H9 (cell line): ENCODE data around the gene ACAP3. TPM values are rescaled to one million over a fixed set of nuclear protein-coding genes. Genes with fewer than 3 reads are reported as not detected.

Source experiments
- DNase-seq: peaks from one replicate; pipeline ENCODE4 v3.0.0-alpha.2; 2017
- H2AFZ ChIP-seq: one replicate; pipeline ENCODE4 v1.6.1; 2013; ENCODE audit warnings: mild to moderate bottlenecking, low read length, control low read depth, moderate library complexity
- H2AK5ac ChIP-seq: 2 replicates; pipeline ENCODE4 v1.6.1; 2013; ENCODE audit warnings: low read length, control low read depth, mixed read lengths; ENCODE audit not compliant: insufficient read length
- H2BK120ac ChIP-seq: one replicate; pipeline ENCODE4 v1.6.1; 2013; ENCODE audit warnings: low read depth, mild to moderate bottlenecking, low read length, control low read depth, inconsistent platforms; ENCODE audit not compliant: poor library complexity, severe bottlenecking
- H2BK12ac ChIP-seq: 2 replicates; pipeline ENCODE4 v1.6.1; 2013; ENCODE audit warnings: low read length, control low read depth, mixed read lengths, low read depth; ENCODE audit not compliant: insufficient read length
- H2BK15ac ChIP-seq: 2 replicates; pipeline ENCODE4 v1.6.1; 2013; ENCODE audit warnings: low read depth, low read length, control low read depth
- H2BK20ac ChIP-seq: one replicate; pipeline ENCODE4 v1.6.1; 2013; ENCODE audit warnings: low read depth, mild to moderate bottlenecking, low read length, control low read depth, inconsistent platforms; ENCODE audit not compliant: poor library complexity, severe bottlenecking
- H2BK5ac ChIP-seq: 2 replicates; pipeline ENCODE4 v1.6.1; 2013; ENCODE audit warnings: low read length, control low read depth, mixed read lengths; ENCODE audit not compliant: insufficient read length
- H3K14ac ChIP-seq: 2 replicates; pipeline ENCODE4 v1.6.1; 2013; ENCODE audit warnings: low read length, control low read depth; ENCODE audit not compliant: insufficient read depth
- H3K18ac ChIP-seq: 2 replicates; pipeline ENCODE4 v1.6.1; 2013; ENCODE audit warnings: low read depth, mild to moderate bottlenecking, mixed read lengths, low read length, control low read depth; ENCODE audit not compliant: insufficient read length
- H3K23ac ChIP-seq: 2 replicates; pipeline ENCODE4 v1.6.1; 2013; ENCODE audit warnings: low read length, control low read depth, mixed read lengths, low read depth; ENCODE audit not compliant: insufficient read length
- H3K23me2 ChIP-seq: 2 replicates; pipeline ENCODE4 v1.6.1; 2013; ENCODE audit warnings: low read depth, mild to moderate bottlenecking, mixed read lengths, low read length, control low read depth; ENCODE audit not compliant: insufficient read length, poor library complexity, severe bottlenecking
- H3K27ac ChIP-seq: 2 replicates; pipeline ENCODE4 v1.5.1; 2013; ENCODE audit warnings: low read length, control low read depth, mixed read lengths, low read depth; ENCODE audit not compliant: insufficient read length
- H3K27me3 ChIP-seq: 2 replicates; pipeline ENCODE4 v1.6.1; 2013; ENCODE audit warnings: low read length, control low read depth, inconsistent platforms; ENCODE audit not compliant: insufficient read depth
- H3K4ac ChIP-seq: 2 replicates; pipeline ENCODE4 v1.6.1; 2013; ENCODE audit warnings: low read depth, mild to moderate bottlenecking, control low read depth, inconsistent platforms, low read length, moderate library complexity
- H3K4me1 ChIP-seq: 2 replicates; pipeline ENCODE4 v1.6.1; 2013; ENCODE audit warnings: low read length, control low read depth, inconsistent platforms; ENCODE audit not compliant: insufficient read depth
- H3K4me2 ChIP-seq: 2 replicates; pipeline ENCODE4 v1.6.1; 2013; ENCODE audit warnings: low read length, control low read depth, mixed read lengths; ENCODE audit not compliant: insufficient read length, insufficient read depth
- H3K56ac ChIP-seq: 2 replicates; pipeline ENCODE4 v1.6.1; 2013; ENCODE audit warnings: low read depth, mild to moderate bottlenecking, mixed read lengths, low read length, control low read depth; ENCODE audit not compliant: insufficient read length
- H3K79me1 ChIP-seq: 2 replicates; pipeline ENCODE4 v1.6.1; 2013; ENCODE audit warnings: low read depth, mild to moderate bottlenecking, moderate library complexity, low read length, control low read depth, inconsistent platforms; ENCODE audit not compliant: insufficient read depth, poor library complexity, severe bottlenecking
- H3K79me2 ChIP-seq: 2 replicates; pipeline ENCODE4 v1.6.1; 2013; ENCODE audit warnings: low read length, control low read depth, inconsistent platforms; ENCODE audit not compliant: insufficient read depth
- H3K9ac ChIP-seq: 2 replicates; pipeline ENCODE4 v1.6.1; 2013; ENCODE audit warnings: low read length, control low read depth, mixed read lengths; ENCODE audit not compliant: insufficient read length; ENCODE audit errors: extremely low read depth
- H3K9me3 ChIP-seq: one replicate; pipeline ENCODE4 v1.6.1; 2013; ENCODE audit warnings: low read depth, low read length, inconsistent platforms; ENCODE audit not compliant: control insufficient read depth
- H3T11ph ChIP-seq: one replicate; pipeline ENCODE4 v1.6.1; 2013; ENCODE audit warnings: mild to moderate bottlenecking, low read length, control low read depth, inconsistent platforms
- H4K20me1 ChIP-seq: one replicate; pipeline ENCODE4 v1.6.1; 2013; ENCODE audit not compliant: control insufficient read depth, insufficient read length, insufficient read depth
- H4K5ac ChIP-seq: 2 replicates; pipeline ENCODE4 v1.6.1; 2013; ENCODE audit warnings: low read depth, mild to moderate bottlenecking, mixed read lengths, low read length, control low read depth; ENCODE audit not compliant: insufficient read length
- H4K8ac ChIP-seq: replicated peaks from 2 replicates; pipeline ENCODE4 v1.6.1; 2013; ENCODE audit warnings: low read length, control low read depth, mixed read lengths, low read depth; ENCODE audit not compliant: insufficient read length
- H4K91ac ChIP-seq: 2 replicates; pipeline ENCODE4 v1.6.1; 2013; ENCODE audit warnings: low read depth, mild to moderate bottlenecking, moderate library complexity, mixed read lengths, low read length, control low read depth; ENCODE audit not compliant: insufficient read length
- H3K27ac Mint-ChIP-seq, 3 experiments: 2 replicates in 2 of 3; 3 replicates in 1 of 3; pipeline ENCODE4 v1.8.0; 2020 to 2021; ENCODE audit warnings: mixed read lengths in 3 of 3, mild to moderate bottlenecking in 1 of 3, moderate library complexity in 1 of 3
- H3K27me3 Mint-ChIP-seq: 2 replicates; pipeline ENCODE4 v1.8.0; 2021; ENCODE audit warnings: low read depth, mild to moderate bottlenecking, moderate library complexity, mixed read lengths
- H3K36me3 Mint-ChIP-seq, 3 experiments: 2 replicates in 2 of 3; 3 replicates in 1 of 3; pipeline ENCODE4 v1.8.0; 2020 to 2021; ENCODE audit warnings: low read depth in 3 of 3, mixed read lengths in 3 of 3; ENCODE audit not compliant: insufficient read depth in 1 of 3
- H3K4me1 Mint-ChIP-seq, 2 experiments: 2 replicates each; pipeline ENCODE4 v1.8.0; 2020; ENCODE audit warnings: mixed read lengths in 2 of 2
- H3K4me3 Mint-ChIP-seq, 2 experiments: 2 replicates in 1 of 2; 3 replicates in 1 of 2; pipeline ENCODE4 v1.8.0; 2020 to 2021; ENCODE audit warnings: mild to moderate bottlenecking in 2 of 2, mixed read lengths in 2 of 2, moderate library complexity in 1 of 2
- H3K9me3 Mint-ChIP-seq, 2 experiments: 2 replicates in 1 of 2; 3 replicates in 1 of 2; pipeline ENCODE4 v1.8.0; 2020; ENCODE audit warnings: mild to moderate bottlenecking in 2 of 2, mixed read lengths in 2 of 2, moderate library complexity in 1 of 2
- WGBS: extraction: QIAGEN DNeasy Blood & Tissue Kit; methylation state at CpG from one replicate; pipeline ENCODE4 v1.1.7; 2013; ENCODE audit warnings: missing lambda C conversion rate, low lambda C conversion rate, mixed read lengths; ENCODE audit not compliant: insufficient read length; ENCODE audit errors: extremely low coverage; 5-methylcytosine and 5-hydroxymethylcytosine counted together
- total RNA-seq: library from RNA; stranded (reverse); gene quantifications from 2 replicates; pipeline ENCODE4 v1.2.1, GENCODE V29; 2021
- TF ChIP-seq, protein P1 (sequence below): fragments of 200-600 bp; sonication (generic); conservative IDR thresholded peaks from 3 replicates; pipeline ENCODE4 v1.8.0; 2021; ENCODE audit warnings: antibody characterized with exemption, mild to moderate bottlenecking

ACAP3 gene
- total RNA-seq, 1 experiment from 2014 or later = 41.4 TPM

DNA sequence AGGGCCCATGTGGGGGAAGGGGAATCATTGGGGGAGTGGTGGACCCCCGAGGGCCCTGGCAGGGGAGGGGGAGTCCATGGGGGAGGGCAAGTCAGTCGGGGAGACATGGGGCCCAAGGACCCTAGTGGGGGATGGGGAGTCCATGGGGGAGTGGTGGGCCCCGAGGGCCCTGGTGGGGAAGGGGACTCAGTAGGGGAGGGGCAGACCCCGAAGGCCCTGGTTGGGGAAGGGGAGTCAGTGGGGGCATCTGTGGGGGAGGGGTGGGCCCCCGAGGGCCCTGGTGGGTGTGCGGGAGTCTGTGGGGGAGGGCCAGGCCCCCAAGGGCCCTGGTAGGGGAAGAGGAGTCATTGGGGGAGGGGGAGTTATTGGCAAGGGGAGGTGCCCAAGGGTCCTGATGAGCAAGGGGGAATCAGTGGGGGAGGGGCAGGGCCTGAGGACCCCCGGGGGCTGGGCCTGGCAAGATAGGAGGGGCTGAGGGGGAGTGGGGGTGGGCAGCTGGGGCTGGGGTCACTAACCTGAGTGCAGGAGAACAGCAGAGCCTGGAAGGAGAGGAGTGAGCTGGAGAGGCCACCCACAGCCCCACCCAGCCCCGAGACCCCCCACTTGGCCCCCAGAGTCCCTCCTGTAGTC, 48.6 kb upstream of the ACAP3 start:
- Histone ChIP-seq H3K4ac (no peak overlapping the region), H3K18ac (no peak overlapping the region), H2AFZ (no peak overlapping the region), H3K56ac (no peak overlapping the region), H3K9ac (no peak overlapping the region), H2BK15ac (no peak overlapping the region), H3K14ac (no peak overlapping the region), H3K27me3 (peaks cover 4% of the 10 kb centered on the region; the same call in 1 of the 2 replicates), H2BK12ac (no peak overlapping the region), H3K79me1 (no peaks in the 10 kb centered on the region), H2BK120ac (no peak overlapping the region), H3K4me2 (no peak overlapping the region), H3K79me2 (no peaks in the 10 kb centered on the region), H3T11ph (no peak overlapping the region), H4K91ac (no peak overlapping the region), H3K4me1 (peaks cover 2% of the 10 kb centered on the region; the same call in 1 of the 2 replicates), H2AK5ac (no peak overlapping the region), H3K9me3 (no peaks in the 10 kb centered on the region), H3K23me2 (peaks cover 7% of the 10 kb centered on the region), H4K8ac (no peak overlapping the region), H2BK20ac (no peak overlapping the region), H4K5ac (no peak overlapping the region), H3K23ac (no peak overlapping the region), H3K27ac (no peak overlapping the region), H4K20me1 (no peaks in the 10 kb centered on the region), H2BK5ac (no peak overlapping the region)
- Mint-ChIP-seq H3K27ac (no peak overlapping the region), H3K27me3 (peaks cover 43% of the 10 kb centered on the region), H3K4me1 (peaks cover 33 to 58% of the 10 kb centered on the region in 2 experiments), H3K4me3 (no peak overlapping the region), H3K9me3 (no peaks in the 10 kb centered on the region; a peak in 2 of 5 replicates), H3K36me3 (peaks cover 0 to 8% (median 2%) of the 10 kb centered on the region in 3 experiments; a peak in 1 of 7 replicates)
- DNase-seq = no peak
- no CpG with 5 or more reads among the region's 8 CpGs for WGBS
- TF ChIP-seq, protein P1, sequence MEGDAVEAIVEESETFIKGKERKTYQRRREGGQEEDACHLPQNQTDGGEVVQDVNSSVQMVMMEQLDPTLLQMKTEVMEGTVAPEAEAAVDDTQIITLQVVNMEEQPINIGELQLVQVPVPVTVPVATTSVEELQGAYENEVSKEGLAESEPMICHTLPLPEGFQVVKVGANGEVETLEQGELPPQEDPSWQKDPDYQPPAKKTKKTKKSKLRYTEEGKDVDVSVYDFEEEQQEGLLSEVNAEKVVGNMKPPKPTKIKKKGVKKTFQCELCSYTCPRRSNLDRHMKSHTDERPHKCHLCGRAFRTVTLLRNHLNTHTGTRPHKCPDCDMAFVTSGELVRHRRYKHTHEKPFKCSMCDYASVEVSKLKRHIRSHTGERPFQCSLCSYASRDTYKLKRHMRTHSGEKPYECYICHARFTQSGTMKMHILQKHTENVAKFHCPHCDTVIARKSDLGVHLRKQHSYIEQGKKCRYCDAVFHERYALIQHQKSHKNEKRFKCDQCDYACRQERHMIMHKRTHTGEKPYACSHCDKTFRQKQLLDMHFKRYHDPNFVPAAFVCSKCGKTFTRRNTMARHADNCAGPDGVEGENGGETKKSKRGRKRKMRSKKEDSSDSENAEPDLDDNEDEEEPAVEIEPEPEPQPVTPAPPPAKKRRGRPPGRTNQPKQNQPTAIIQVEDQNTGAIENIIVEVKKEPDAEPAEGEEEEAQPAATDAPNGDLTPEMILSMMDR = no peak
